Heart left ventricle (tissue), 16 donors: ENCODE measurements around the gene PXMP4. TPM values are rescaled to one million over a fixed set of nuclear protein-coding genes. Genes with fewer than 3 reads are reported as not detected.

Experiments used
- ATAC-seq, 4 donors: fragments of 200-7000 bp; cut with Tn5 transposase; one replicate each; pipeline ENCODE4 v1.9.1; 2020 to 2022; ENCODE audit warnings: moderate library complexity in 4 of 4, mild to moderate bottlenecking in 3 of 4, moderate number of reproducible peaks in 1 of 4
- DNase-seq, 5 donors: peaks; one replicate each; pipeline ENCODE4 v3.0.0-alpha.2; 2020
- H3K27ac ChIP-seq, 12 donors: fragments of 200-600 bp; sonication (generic) in 4 of 12; one replicate each; pipeline versions ENCODE4 v1.5.0 to v1.8.0; 2016 to 2022; ENCODE audit warnings: mild to moderate bottlenecking in 2 of 12
- H3K27me3 ChIP-seq, 9 donors: fragments of 200-600 bp; sonication (generic) in 2 of 9; one replicate each; pipeline versions ENCODE4 v1.5.1 to v1.8.0; 2016 to 2022; ENCODE audit warnings: mild to moderate bottlenecking in 3 of 9
- H3K36me3 ChIP-seq, 9 donors: fragments of 200-600 bp; sonication (generic) in 2 of 9; one replicate each; pipeline versions ENCODE4 v1.5.0 to v1.8.0; 2018 to 2022; ENCODE audit warnings: mild to moderate bottlenecking in 2 of 9
- H3K4me1 ChIP-seq, 12 donors: fragments of 200-600 bp; sonication (generic) in 4 of 12; one replicate each; pipeline versions ENCODE4 v1.5.0 to v1.8.0; 2016 to 2022; ENCODE audit warnings: mild to moderate bottlenecking in 3 of 12
- H3K4me3 ChIP-seq, 12 donors: fragments of 200-600 bp; sonication (generic) in 4 of 12; one replicate each; pipeline versions ENCODE4 v1.5.0 to v1.8.0; 2017 to 2022; ENCODE audit warnings: mild to moderate bottlenecking in 9 of 12, moderate library complexity in 4 of 12
- H3K9me3 ChIP-seq, 12 donors: fragments of 200-600 bp; sonication (generic) in 4 of 12; one replicate each; pipeline versions ENCODE4 v1.5.0 to v1.8.0; 2016 to 2022; ENCODE audit warnings: mild to moderate bottlenecking in 1 of 12
- POLR2A ChIP-seq, 2 donors: fragments of 450-650 bp; IDR thresholded peaks; one replicate each; pipeline ENCODE4 v1.6.1; 2017; ENCODE audit warnings: antibody characterized with exemption in 2 of 2, mild to moderate bottlenecking in 2 of 2, moderate library complexity in 2 of 2
- WGBS, 4 donors: extraction: QIAGEN DNeasy Blood & Tissue Kit in 2 of 4; methylation state at CpG; one replicate each; pipeline versions ENCODE4 v1.1.5 to v1.1.7; 2013 to 2018; 5-methylcytosine and 5-hydroxymethylcytosine counted together
- intact Hi-C, 10 donors: fragments of 100-400 bp; cut with DNase I; formaldehyde crosslinking; loops; one replicate each; pipeline versions ENCODE4 v1.11.1 to v1.14.2; 2022
- polyA plus RNA-seq, 2 donors: library from polyadenylated mRNA; stranded (reverse); fragments of 200-250 nt; gene quantifications; one replicate each; pipeline ENCODE4 v1.2.3, GENCODE V29; 2013
- total RNA-seq, 9 donors: library from RNA; depleted of rRNA in 2 of 9; stranded (reverse); fragments of >200 nt in 2 of 9; fragmentation: NEBNext Ultra II Directional in 3 of 9; extraction: Animal tissue kit (Norgen Biotek cat#: 25700) in 3 of 9; gene quantifications; one replicate each; pipeline versions ENCODE4 v1.1.0 to v1.2.4, GENCODE V29; 2016 to 2023
- TF ChIP-seq, protein P1 (sequence below), 12 donors: fragments of 200-600 bp; sonication (generic) in 4 of 12; IDR thresholded peaks; one replicate each; pipeline versions ENCODE4 v1.5.0 to v1.8.0; 2018 to 2022; ENCODE audit warnings: antibody characterized with exemption in 12 of 12, mild to moderate bottlenecking in 5 of 12
- donor health status: ischemic (EF 13 %, LVEDD 7.1; RV severe dilation, severe dysfunction).
- donor health status: healthy with polysubstance abuse.
- donor health status: DM: no; HTN: yes; CAD: no.
- donor health status: DM: no; HTN: no; CAD: no.
- donor health status: ischemic (EF 25% LVEDD 6.9; RV normal size, moderate dysfunction).
- donor health status: ischemic (EF 25% LVEDD 5.7; RV mildly dilated, moderate dysfunction).
- donor health status: healthy.
- donor health status: DM: yes; HTN: yes; CAD: no.
- donor health status: ischemic (EF 35%, LVEDD 5.7; RV mildly dilated, moderate dysfunction).
- donor health status: nonischemic (EF 11% LVEDD 7.7; RV severe dilation, severe dysfunction).
- donor health status: DM: yes; HTN: yes; CAD: no.
- donor health status: PGD.
- donor health status: ischemic (EF 29% LVEDD 5.4; RV normal size, mild dysfunction).
- donor health status: nonischemic (EF 23%, LVEDD 6.1; RV moderate dilation, normal function).

Gene PXMP4
- total and polyA plus RNA-seq, 11 donors: 5.0 to 13.0 (median 10.2) TPM

DNA sequence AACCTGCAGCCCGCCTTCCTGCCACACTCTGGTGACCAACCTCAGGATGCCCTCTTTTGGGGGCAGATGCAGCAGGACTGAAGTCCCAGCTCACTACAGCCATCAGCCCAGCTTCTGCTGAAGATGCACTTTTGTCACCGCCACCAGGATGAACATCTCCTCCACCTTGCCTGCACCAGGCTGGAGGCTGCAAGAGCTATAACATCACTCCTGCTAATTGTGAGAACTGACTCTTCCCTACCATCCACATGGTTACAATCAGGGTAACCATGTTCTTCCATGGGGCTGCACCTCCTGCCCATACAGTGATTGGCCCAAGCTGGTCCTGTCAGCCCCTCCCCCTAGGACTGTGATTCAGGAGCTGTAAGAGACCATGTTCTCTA is 55.4 kb downstream of the PXMP4 start:
- Histone ChIP-seq H3K9me3 (no peaks in the 10 kb centered on the region), H3K27me3 (no peaks in the 10 kb centered on the region), H3K4me3 (no peak overlapping the region), H3K4me1 (peaks cover 3 to 52% (median 35%) of the 10 kb centered on the region in 12 donors), H3K27ac (peak overlapping the region in 1 of 12 donors; percentile 93), H3K36me3 (peaks cover 0 to 20% (median 12%) of the 10 kb centered on the region in 9 donors)
- TF ChIP-seq, protein P1, sequence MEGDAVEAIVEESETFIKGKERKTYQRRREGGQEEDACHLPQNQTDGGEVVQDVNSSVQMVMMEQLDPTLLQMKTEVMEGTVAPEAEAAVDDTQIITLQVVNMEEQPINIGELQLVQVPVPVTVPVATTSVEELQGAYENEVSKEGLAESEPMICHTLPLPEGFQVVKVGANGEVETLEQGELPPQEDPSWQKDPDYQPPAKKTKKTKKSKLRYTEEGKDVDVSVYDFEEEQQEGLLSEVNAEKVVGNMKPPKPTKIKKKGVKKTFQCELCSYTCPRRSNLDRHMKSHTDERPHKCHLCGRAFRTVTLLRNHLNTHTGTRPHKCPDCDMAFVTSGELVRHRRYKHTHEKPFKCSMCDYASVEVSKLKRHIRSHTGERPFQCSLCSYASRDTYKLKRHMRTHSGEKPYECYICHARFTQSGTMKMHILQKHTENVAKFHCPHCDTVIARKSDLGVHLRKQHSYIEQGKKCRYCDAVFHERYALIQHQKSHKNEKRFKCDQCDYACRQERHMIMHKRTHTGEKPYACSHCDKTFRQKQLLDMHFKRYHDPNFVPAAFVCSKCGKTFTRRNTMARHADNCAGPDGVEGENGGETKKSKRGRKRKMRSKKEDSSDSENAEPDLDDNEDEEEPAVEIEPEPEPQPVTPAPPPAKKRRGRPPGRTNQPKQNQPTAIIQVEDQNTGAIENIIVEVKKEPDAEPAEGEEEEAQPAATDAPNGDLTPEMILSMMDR (IDR thresholded peaks at IDR 0.05): no peak
- no peak for TF ChIP-seq POLR2A (IDR thresholded peaks at IDR 0.05)
- 96 to 100% (median 98%) methylated on average over 2 of the region's 2 CpGs for WGBS, 4 donors
- no peak for ATAC-seq
- intact Hi-C loops: loop anchor here in 5 of 10 donors (5.0 kb wide), 4 partner anchors 68 to 262 kb away; partner anchors contain the start of genes CDK5RAP1 (in 2 of the 5) and ZNF341 (in 1 of the 5)
- peak in 1 of 5 donors; percentile 26 for DNase-seq

DNA sequence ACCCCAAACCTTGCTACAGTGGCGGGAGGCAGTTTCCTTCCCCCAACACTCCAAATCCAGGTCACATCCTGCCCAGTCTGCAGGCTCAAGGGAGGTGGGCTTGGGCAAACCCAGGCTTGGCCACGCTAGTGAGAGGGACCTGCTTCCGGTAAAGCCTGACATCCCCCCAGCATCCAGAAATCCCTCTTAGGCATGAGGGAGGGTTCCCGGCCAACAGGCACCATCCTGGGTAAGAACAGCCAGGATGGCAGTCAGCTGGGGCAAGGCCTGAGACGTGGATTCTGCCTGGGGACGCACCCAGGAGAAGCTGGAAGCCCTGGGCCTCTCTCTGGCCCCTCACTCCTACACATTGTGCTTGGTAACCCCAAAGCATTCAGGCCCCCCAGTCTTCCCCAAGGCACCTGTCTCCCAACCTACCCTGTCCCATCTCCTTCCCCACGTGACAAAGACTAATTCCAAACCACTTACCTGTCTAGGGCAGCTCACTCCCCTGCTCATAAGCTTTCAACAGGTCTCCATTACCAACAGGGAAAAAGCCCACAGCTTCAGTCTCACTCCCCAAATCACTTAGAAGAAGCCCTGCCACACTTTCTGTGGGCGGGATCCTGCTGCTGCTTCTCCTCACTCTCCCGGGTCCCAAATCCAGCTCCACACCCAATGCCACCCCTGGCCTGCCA is 55.9 kb downstream of the PXMP4 start:
- peaks cover 0 to 23% (median 13%) of the 10 kb centered on the region in 9 donors for H3K36me3 ChIP-seq
- no peak for TF ChIP-seq POLR2A (IDR thresholded peaks at IDR 0.05)
- H3K27ac ChIP-seq: peak overlapping the region in 11 of 12 donors; percentile 75 to 95 (median 83)
- DNase-seq (peak in 1 of 5 donors; percentile 49), ATAC-seq (no peak)
- WGBS, 4 donors: 37 to 53% (median 49%) methylated on average over 9 of the region's 9 CpGs
- H3K27me3 ChIP-seq: no peaks in the 10 kb centered on the region
- H3K4me3 ChIP-seq: peak overlapping the region; percentile 56 to 90 (median 69)
- intact Hi-C loops: loop anchor here in 1 of 10 donors (5.0 kb wide), 1 partner anchor 262 kb away; the partner anchor contains the start of gene CDK5RAP1
- H3K4me1 ChIP-seq: peaks cover 3 to 52% (median 35%) of the 10 kb centered on the region in 12 donors
- no peaks in the 10 kb centered on the region for H3K9me3 ChIP-seq

DNA sequence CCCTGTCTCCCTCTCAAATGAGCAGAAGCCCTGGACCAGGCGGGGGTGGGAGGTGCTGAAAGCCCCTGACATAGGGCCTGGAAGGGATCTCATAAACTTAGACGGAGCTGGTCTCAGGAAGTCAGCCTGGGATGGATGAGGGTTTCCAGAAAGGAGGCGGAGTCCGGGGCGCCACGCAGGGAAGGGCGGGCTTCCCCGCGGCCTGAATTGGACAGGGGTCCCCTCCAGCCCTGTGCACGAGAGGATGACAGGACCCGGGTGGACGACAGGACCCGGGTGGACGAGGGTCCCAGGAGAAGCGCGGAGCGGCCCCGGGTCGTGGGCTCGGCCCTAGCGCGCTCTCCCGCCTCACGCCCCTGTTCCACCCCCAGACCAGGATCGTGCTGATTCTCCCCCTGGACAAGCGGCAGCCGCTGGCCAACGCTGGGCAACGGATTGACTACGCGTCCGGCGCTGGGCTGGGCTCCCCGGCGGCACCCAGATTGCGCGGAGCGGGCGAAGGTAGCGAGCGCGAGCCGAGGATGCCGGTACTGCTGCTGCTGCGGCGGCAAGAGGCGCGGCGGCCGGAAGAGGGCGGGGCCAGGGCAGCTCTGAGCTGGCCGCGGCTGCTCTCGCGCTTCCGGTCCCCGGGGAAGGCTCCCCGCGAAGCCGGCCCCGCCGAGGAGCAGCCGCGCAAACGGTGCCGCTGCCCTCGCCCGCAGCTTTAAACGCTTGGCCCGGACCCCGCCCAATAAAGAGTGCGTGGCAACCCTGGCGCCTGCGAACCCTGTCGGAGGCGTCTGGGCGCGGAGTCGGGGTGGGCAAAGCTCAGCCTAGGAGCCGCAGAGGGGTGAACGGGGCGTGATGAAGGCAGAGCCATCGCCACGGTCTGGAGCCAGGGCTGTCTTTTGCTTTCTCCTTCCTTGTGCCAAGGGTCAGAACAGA is 56.7 kb downstream of the PXMP4 start:
- 1 to 2% (median 1%) methylated on average over 50 to 84 of the region's 84 CpGs for WGBS, 4 donors
- peak in 3 of 4 donors; percentile 66 to 69 (median 67) for ATAC-seq
- Histone ChIP-seq H3K4me1 (peaks cover 3 to 49% (median 34%) of the 10 kb centered on the region in 12 donors), H3K4me3 (peak overlapping the region; percentile 56 to 90 (median 69)), H3K36me3 (peaks cover 0 to 20% (median 10%) of the 10 kb centered on the region in 9 donors), H3K27ac (peak overlapping the region; percentile 34 to 95 (median 83)), H3K9me3 (no peaks in the 10 kb centered on the region), H3K27me3 (no peaks in the 10 kb centered on the region)
- TF ChIP-seq, protein P1 (IDR thresholded peaks at IDR 0.05): peak in 1 of 12 donors; percentile 6
- peak in 1 of 2 donors; percentile 63 for TF ChIP-seq POLR2A (IDR thresholded peaks at IDR 0.05)
- intact Hi-C loops: loop anchor here in 1 of 10 donors (5.0 kb wide), 1 partner anchor 261 kb away; the partner anchor contains the start of gene CDK5RAP1
- DNase-seq: peak; percentile 84 to 93 (median 88)

DNA sequence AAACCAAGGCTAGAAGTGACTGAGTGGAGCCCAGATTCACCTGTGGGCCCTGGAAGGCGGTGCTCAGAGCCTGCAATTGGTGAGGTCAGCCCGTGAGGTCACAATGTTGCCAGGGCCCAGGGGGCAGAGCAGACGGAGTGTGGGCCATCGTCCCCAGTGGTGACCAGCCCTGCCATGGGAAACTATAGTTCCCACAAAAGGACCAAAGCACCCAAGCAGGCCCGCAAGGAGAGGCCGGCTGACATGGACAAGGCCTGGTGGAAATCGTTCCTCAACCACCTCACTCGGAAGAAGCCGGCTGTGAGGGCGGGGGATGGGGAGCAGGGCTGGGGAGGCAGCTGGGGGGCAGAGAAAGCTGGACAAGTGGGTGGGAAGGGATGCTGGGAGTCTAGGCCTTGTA is 57.9 kb downstream of the PXMP4 start, which contains the start of gene C20orf144:
TSS of gene C20orf144 (plus strand) at position 156 of the 400 bp plus-strand sequence. CDS start at position 175, 19 bp downstream.
- ATAC-seq: no peak
- Histone ChIP-seq H3K4me1 (peaks cover 0 to 37% (median 22%) of the 10 kb centered on the region in 12 donors), H3K27ac (peak within 1 kb of the TSS; percentile 34 to 95 (median 83)), H3K4me3 (peak within 1 kb of the TSS; percentile 56 to 90 (median 69)), H3K9me3 (no peaks in the 10 kb centered on the region), H3K36me3 (peaks cover 0 to 33% (median 12%) of the 10 kb centered on the region in 9 donors), H3K27me3 (no peaks in the 10 kb centered on the region)
- TF ChIP-seq POLR2A (IDR thresholded peaks at IDR 0.05): no peak
- TF ChIP-seq, protein P1 (IDR thresholded peaks at IDR 0.05): no peak
- intact Hi-C loops: loop anchor here in 1 of 10 donors (5.0 kb wide), 1 partner anchor 260 kb away; the partner anchor contains the start of gene CDK5RAP1
- 92 to 95% (median 93%) methylated on average over 10 of the region's 10 CpGs for WGBS, 4 donors
- no peak for DNase-seq
